T-helper 2 cell (primary cell): ENCODE data around the gene TMEM229B.
A peak's percentile ranks its signal among the peaks of the same experiment; 100 is the strongest.
"Not testable (repeated sequence)": the region's sequence is repeated elsewhere in the genome, so short reads cannot be mapped to it uniquely, and the experiment has no call there.

Experiments used
- DNase-seq, 5 experiments: peaks; one replicate each; pipeline versions ENCODE4 v3.0.0 to v3.0.0-alpha.2; 2012 to 2022

TMEM229B gene

DNA sequence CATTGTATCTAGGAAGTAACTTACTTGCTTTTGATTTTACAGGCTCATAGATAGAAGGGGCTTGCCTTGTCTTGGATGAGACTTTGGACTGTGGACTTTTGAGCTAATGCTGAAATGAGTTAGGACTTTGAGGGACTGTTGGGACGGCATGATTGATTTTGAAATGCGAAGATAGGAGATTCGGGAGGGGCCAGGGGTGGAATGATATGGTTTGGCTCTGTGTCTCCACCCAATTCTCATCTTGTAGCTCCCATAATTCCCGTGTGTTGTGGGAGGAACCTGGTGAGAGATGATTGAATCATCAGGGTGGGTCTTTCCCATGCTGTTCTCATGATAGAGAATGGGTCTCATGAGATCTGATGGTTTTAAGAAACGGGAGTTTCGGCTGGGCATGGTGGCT is 36.9 kb downstream of the TMEM229B start:
- DNase-seq, result not testable (repeated sequence)

DNA sequence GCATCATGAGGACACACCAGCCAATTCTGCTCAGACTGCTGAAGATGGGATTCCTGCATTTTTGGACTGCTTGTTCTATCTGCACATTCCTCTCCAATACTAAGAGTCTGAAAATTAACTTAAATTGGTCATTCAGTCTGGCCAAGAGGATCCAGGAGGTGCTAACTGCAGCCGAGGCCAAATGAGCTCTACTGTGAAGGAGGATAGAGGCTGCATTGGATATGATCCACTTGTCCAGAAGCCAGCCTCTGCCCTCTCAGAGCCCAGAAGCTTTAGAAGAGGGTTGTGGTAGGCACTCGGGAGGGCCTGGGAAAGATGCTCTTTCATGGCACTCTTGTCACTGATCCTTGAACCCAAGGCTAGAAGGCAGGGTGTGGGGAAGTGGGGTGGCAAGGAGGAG is 39.4 kb downstream of the TMEM229B start:
- DNase-seq, result no peak

DNA sequence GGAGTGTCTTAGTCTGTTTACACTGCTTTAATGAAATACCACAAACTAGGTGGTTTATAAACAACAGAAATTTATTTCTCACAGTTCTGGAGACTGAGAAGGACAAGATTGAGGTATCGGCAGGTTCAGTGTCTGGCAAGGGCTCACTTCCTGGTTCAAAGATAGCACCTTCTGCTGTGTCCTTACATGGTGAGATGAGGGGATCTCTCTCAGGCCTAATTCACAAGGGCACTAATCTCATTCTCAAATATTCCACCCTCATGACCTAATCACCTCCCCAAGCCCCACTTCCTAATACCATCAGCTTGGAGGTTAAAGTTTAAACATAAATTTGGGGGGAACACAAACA is 41.5 kb downstream of the TMEM229B start:
- DNase-seq, result no peak

DNA sequence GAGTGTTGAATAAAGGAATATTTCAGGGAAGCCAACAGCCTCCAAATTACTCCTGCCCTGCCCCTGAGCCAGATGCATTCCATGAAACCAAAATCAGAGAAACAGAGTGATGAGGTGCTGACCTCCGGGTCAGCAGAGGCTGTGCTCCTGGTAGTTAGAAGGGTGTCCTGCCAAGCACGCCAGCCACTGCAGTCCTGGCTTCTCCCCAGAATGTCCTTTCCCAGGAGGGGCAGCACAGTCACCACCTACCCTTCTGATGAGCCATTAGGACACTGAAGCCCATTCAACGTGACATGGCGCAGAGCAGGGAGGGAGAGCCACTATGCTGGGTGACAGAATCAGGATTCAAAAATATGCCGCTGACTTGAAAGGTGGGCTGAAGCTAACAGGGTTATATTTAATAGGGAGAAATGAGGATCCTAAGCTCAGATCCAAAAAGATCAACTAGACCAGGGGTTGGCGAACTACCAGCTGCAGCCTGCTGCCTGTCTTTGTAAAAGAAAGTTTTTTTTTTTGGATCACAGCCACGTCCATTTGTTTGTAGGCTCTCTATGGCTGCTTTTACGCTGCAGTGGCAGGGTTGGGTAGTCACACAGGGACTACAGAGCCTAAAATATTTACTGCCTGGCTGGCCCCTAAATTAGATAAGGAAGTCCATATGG is 42.0 kb downstream of the TMEM229B start:
- DNase-seq, result no peak

DNA sequence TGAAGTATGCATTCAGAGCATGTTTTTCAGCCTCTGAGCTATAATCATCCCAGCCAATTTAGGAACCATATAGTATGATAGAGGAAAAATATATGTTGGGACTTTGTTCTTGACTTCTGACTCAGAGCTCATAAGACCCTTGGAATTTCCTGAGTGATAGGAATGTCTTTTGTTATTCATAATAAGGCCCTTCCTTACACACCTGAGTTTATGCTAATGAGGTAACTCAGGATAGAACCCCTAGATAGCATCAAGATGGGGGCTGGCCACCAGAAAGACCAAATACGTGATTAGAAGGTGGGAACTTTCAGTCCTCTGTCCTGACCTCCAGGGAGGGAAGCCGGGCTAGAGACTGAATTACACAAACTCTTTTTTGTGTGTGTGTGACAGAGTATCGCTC is 44.1 kb downstream of the TMEM229B start:
- DNase-seq, result no peak

DNA sequence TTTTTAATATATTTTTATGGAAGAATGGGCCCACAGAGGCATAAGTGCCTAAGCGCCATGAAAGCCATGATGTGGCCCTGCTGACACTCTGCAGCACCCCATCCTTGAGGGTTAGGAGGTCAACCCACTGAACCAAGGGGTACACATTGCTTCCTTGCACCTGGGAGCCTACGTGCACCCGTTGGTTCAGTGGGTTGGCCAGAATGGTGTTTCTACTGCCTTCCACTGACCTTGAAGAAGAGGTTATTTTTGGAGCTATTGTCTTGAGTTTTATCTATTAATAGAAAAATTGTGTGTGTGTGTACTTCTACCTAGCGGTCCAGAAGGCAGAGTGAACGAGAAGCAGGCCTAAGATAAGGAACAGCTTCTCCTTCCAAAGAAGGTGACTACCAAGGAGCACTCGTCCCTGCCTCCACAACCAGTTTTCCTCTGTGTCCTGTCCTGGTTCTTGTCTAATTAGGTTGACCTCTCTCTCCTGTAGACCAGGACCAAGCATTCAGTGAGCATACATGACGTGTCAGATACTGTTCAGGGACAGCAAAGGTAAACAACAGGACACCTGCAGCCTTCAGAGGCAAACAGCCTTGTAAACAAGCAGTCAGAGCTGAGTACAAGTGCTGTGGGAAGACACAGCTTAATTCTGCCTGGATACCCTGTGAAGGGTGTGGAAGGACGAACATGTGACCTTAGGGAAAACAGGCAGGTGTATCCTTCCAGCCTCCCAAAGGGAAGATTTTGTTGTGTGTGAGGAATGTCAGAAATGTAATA is 46.2 kb downstream of the TMEM229B start:
- no peak for DNase-seq

DNA sequence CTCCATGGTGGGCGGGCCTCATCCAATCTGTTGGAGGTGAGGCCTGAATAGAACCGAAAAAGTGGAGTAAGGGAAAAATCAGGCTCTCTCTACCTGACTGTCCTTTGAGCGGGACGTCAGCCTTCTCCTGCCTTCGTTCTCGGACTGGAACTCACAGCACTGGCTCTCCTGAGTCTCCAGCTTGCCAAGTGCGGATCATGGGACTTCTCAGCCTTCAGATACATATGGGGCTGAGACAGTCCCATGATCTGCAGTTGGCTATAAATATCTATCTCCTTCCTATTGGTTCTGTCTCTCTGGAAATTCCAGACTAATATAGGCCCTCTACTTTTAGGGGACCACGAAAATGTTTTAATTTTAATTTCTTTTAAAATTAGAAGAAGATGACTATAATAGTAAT is 46.8 kb downstream of the TMEM229B start:
- DNase-seq, result no peak

DNA sequence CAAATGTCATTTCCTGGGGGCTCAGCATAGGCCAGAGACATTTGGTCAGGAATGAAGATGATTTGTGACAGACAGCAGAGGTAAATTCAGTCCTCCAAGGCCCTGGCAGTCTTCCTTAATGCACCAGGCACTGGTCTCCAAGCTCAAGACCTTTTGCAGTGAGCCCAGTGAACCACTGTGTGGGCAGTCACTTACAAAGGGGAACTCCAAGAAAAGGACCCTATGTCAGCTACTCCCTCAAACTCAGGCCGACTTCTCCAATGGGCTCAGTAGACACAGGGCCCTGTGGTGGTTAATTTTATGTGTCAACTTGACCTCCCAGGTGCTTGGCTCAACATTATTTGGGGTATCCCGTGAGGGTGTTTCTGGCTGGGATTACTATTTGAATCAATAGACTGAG is 47.3 kb downstream of the TMEM229B start:
- DNase-seq, result no peak

DNA sequence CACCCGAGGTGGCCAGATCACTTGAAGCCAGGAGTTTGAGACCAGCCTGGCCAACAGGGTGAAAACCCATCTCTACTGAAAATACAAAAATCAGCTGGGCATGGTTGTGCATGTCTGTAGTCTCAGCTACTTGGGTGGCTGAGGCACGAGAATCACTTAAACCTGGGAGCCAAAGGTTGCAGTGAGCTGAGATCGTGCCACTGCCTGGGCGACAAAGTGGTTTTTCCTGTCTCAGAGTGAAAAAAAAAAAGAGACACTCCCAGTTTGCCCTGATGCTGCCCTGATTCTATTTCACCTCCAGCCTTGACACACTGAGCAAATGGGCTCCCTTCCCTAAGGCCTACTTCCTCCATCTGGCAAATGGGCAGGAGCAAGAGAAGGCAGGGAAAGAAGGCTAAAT is 48.0 kb downstream of the TMEM229B start:
- DNase-seq, result no peak

DNA sequence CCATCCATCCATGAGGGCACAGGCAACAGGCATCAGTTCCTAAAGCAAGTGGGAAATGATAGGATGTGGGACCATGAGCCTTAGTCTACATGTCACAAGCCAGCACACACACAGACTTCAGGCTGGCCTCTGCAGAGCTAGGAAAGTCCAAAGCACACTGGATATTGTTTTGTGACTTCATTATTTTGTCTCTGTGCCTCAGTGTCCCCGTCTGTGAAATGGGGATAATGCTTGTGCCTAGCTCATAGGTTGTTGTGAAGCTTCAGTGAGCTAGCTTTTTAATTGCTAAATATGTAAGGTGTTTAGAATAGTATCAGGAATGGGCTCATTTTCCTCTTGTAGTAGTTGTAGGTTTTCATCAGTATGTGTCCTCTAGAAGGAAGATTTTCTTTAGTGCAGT is 49.6 kb downstream of the TMEM229B start:
- DNase-seq, result no peak

DNA sequence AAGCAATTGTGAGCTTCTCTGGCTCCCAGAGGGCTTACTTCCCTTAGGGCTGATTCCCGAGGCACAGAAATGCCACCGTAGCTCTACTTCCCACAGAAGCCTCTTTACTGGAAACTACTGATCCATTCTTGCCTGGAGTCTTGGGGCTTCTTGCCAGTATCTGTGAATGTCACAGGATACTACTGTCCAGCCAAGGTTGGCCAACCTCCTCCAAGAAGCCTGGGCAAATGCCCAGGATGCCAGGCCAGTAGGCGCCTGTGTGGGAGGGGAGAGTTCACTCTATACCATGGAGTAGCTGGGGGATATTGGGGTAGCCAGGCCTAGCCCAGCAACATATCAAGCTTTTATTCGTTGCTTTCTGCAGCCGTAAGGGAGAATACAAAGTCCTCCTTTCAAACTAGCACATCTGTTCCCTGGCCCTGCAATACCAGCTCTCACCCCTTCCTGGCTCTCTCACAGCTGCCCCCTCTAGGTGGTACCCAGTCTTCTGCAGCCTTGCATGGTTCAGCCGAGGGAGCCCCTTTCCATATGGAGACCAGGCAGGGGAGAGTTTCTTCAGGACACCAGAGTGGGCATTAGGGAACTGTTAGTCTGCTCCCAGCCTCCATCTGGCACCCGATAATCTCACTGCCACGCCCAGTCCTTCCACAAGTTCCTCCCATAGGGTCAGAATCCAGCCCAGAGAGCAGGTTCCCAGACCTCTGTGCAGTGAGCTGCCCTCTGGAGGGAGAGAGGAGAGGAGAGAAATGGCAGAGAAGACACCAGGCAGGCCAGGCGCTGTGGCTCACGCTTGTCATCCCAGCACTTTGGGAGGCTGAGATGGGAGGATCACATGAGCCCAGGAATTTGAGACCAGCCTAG is 52.3 kb downstream of the TMEM229B start:
- no peak for DNase-seq

DNA sequence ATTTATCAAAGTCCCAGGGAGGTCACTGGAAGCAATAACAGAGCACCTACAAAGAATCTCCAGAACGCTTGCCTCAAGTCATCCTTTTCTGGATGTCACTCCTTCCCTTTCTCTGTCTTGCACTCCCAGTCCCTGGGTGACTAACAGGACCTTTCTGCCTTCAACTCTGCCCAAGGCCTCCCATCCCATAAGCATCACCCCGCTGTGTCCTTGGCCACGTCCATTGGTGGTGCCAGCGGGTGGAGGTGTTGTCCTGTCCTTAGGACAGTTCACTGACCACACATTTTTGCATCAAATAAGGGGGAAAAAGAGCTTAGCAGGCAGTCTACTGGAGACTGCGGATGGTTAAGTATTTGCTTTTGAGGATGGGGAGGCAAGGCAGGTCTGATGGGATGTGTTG is 52.9 kb downstream of the TMEM229B start:
- DNase-seq, result no peak

DNA sequence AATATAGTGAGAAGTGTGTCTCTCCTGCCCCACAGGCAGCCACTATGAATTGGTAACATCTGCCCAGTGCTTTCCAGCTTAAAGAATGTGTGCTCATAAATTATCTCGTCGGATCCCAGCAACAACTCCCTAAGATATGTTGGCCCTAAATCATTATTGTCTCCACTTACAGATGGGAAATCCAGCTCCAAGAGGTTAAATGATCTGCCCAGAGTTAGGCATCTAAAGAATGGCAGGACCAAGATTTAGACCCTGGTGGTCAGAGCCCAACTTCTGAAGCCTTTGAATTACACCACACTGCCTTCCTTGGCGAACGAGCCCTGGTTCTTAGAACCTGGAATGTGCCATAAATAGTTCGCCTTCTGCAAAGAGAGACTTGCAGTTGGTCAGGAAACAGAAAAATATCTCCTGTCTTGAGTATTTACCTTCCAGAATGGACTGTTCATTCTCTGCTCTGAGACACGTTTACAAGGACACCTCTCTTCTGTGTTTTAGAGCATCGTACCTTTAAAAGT is 56.4 kb downstream of the TMEM229B start:
- DNase-seq, result no peak

DNA sequence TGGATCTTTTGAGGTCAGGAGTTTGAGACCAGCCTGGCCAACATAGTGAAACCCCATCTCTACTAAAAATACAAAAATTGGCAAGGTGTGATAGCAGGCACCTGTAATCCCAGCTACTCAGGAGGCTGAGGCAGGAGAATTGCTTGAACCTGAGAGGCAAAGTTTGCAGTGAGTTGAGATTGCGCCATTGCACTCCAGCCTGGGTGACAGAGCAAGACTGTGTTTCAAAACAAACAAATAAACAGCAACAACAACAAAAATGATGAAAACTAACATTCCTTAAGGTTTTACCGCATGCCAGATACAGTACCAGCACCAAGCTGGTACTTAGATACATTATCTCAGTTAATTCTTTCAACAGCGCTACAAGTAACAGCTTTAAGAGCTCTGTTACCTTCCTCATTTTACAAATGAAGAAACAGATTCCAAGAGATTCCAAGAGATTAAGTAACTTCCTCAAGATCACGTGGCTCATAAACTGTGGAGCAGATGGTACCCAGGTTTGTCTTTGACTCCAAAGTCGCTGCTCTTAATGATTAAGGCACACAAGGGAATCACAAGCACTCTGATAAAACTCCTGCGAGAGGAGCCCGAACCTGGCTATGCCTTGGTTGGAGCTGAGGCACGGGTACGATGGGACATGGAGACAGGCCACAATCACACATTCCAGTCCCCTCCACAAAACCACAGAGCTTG is 58.9 kb downstream of the TMEM229B start:
- DNase-seq, result no peak

DNA sequence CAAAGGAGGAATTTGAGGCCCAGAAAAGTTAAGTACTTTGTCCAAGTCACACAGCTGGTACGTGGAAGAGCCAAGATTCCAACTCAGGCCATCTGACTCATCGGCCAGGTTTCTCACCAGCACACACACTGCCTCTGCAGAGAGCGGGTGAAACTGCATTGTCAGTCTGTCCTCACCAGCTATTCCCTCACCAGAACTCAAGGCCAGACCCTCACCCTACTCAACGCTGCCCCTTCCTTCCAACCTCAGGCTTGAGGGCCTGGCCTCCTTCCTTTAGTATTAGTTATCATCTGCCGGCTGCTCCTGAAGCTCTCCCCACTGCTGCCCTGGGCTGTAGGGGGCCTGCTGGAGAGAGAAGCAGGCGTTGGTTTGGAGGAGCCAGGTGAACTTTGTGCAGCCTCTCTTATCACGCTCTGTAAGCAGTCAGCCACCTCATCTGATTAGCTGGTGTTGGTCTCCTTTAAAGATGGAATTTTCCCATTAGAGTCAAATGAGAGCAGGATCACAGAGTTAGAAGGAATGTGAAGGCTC is 60.0 kb downstream of the TMEM229B start:
- no peak for DNase-seq

DNA sequence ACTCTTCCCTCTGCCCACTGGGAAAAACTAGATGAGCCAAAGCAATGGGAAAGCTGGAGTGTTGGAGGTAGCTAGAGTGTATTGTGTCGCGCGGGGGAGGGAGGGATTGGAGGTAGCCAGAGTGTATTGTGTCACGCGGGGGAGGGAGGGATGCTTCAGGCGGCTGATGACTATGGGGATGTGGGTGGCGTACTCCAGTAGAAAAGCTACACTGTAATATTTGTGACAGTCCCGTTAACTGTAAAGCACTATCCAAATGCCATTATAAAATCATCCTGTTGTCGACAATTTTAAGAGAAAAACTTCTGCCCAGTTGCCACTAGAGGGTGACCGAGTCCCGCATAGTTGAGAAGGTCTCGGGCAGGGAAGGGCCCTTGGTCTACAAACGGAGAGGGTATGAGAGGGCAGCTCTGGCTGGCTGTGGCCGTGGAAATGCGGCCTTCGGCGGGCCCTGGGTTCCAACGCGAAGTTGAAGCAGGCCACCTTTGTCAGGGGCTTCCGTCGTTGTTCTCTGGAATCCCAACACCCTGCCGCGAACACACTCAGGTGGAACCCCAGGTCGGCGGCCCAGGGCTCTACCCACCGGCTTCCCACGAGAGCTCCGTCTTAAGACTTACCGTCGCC is 61.4 kb downstream of the TMEM229B start:
- peak; percentile 31 to 78 (median 48) for DNase-seq

DNA sequence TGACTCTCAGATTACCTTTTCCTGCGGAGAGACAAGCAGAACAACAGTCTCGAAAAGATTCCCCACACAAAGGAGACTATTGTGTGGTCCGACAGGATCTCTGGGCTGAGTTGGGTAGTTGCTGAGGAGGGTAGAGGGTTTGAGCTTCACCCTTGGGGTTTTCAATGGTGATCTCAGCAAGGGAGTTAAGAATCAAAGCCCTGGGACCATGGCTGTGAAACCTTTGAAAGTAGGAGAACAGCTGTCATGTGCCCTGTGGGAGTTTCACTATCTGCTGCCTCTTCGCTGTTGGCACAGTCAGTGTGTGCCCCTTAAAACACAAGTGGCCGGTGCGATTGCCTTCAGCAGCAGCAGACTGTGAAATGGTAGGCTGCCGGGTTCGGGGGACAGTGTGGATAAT is 62.4 kb downstream of the TMEM229B start:
- DNase-seq, result no peak

DNA sequence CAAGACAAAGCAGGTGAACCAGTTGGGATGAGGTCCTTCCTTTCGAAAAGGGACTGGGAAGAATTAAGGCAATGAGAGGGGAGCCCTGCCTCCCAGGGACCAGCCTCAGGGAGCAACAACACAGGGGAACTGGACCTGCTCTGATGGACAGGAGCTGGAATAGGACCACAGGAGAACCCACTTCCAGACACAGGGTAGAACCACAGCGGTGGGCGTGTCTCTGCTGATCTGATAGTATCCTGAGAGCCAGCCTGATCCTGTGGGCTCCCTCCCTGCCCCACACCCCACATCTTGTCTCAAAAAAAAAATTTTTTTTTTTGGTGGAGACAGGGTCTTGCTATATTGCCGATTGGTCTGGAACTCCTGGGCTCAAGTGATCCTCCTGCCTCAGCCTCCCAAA is 62.9 kb downstream of the TMEM229B start:
- DNase-seq, result no peak

DNA sequence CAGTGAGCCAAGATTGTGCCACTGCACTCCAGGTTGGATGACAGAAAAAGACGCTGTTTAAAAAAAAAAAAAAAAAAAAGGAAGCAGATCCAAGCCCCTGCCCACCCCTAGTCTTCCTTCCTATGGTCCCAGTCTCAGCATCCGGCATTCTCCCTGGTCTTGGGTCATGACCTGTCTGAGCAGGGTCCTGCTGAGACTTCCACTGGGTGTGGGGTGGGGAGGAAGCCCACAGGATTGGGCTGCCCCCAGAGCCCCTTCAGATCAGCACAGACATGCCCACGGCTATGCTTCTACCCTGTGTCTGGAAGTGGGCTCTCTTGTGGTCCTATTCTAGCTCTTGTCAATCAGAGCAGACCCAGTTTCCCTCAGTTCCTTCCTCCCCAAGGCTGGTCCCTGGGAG is 64.0 kb downstream of the TMEM229B start:
- DNase-seq, result no peak

DNA sequence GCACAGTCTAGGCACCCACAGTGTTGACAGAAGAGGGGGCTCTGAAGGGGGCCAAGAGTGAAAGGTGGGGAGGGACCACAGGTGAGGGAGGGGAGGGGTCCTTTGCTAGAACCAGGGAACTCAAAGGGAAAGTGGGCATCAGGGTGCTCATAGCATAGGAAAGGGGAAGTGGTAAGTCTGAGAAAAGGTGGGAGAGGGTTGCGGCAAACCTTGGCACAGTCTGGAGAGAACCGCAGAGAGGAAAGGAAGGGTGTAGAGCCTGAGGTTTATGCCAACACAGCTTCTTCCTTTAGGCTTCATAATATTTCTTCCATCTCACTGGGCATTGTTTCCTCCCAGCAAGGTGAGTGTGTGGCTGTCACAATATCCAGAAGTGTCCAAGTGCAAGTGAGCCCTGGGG is 65.1 kb downstream of the TMEM229B start:
- no peak for DNase-seq

DNA sequence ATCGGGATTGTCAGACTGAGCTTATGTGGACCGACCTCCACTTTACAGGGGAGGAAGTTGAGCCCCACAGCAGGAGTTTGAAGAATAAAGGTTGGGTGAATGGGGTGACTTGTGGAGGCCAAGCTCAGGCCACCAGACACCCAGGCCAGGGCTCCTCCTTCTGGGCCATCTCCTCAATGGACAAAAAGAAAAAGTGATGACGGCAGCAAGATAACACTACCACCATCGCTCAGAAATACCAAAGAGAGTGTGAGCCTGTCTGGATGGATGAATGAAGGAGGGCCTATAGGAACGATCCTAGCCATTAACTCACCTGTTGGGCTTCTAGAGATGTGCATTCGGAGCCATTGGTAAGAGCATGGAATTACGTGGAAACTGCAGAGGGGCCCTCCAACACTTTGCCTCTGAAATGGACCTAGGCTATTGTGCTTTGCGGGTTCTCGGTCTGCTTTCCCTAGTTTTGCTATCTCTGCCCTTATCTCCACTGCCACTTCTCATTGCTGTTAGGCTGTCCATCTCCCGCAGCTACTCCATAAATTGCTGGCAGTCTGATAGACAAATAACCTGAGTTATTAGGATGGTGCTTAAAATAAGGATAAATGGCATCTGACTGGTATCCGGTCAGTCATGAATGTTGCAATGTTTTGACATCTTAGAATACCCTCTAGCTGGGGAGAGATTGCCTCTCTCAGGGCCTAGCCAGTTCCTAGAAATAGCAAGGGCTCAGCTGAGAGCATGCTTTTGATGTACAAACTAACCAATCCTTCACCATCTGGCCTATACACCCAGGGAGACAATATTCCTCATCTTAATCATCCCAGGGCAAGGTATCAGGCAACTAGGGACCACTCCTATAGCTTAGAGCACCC is 66.9 kb downstream of the TMEM229B start:
- DNase-seq, result no peak
